Loucy (cell line): ENCODE measurements around the gene CAMK1D.

Experiments used
- H2AFZ ChIP-seq: fragments of 200-600 bp; sonication (generic); 2 replicates; pipeline ENCODE4 v1.6.0; 2016; ENCODE audit warnings: antibody characterized with exemption, mild to moderate bottlenecking, low read length, moderate library complexity
- H3F3A ChIP-seq: fragments of 200-600 bp; 2 replicates; pipeline ENCODE4 v1.6.0; 2016; ENCODE audit warnings: antibody characterized with exemption, low read depth, mild to moderate bottlenecking
- H3K27me3 ChIP-seq: fragments of 200-600 bp; sonication (generic); 2 replicates; pipeline ENCODE4 v1.6.1; 2014; ENCODE audit warnings: low read length, mild to moderate bottlenecking; ENCODE audit not compliant: insufficient read depth, poor library complexity, severe bottlenecking
- H3K36me3 ChIP-seq: fragments of 200-600 bp; sonication (generic); 2 replicates; pipeline ENCODE4 v1.6.1; 2016; ENCODE audit warnings: low read length; ENCODE audit not compliant: insufficient read depth
- H3K4me1 ChIP-seq: fragments of 200-600 bp; sonication (generic); 2 replicates; pipeline ENCODE4 v1.5.1; 2014; ENCODE audit warnings: low read length, mild to moderate bottlenecking; ENCODE audit not compliant: insufficient read depth, poor library complexity, severe bottlenecking
- H3K4me2 ChIP-seq: fragments of 200-600 bp; sonication (generic); 2 replicates; pipeline ENCODE4 v1.6.0; 2014; ENCODE audit warnings: antibody characterized with exemption, low read length, low read depth, mild to moderate bottlenecking; ENCODE audit not compliant: poor library complexity, severe bottlenecking
- H3K4me3 ChIP-seq: fragments of 200-600 bp; sonication (generic); 2 replicates; pipeline ENCODE4 v1.5.1; 2014; ENCODE audit warnings: low read length, mild to moderate bottlenecking, mixed read lengths; ENCODE audit not compliant: poor library complexity, severe bottlenecking
- H3K79me2 ChIP-seq: fragments of 200-600 bp; sonication (generic); 2 replicates; pipeline ENCODE4 v1.6.1; 2014; ENCODE audit warnings: low read length; ENCODE audit not compliant: insufficient read depth
- H3K9ac ChIP-seq: fragments of 200-600 bp; sonication (generic); 2 replicates; pipeline ENCODE4 v1.6.0; 2014; ENCODE audit warnings: mild to moderate bottlenecking, low read depth, low read length, moderate library complexity; ENCODE audit not compliant: poor library complexity, severe bottlenecking
- H3K9me2 ChIP-seq: fragments of 200-600 bp; sonication (generic); replicated peaks from 2 replicates; pipeline ENCODE4 v1.6.1; 2016; ENCODE audit warnings: low read depth, low read length, mixed read lengths
- H3K9me3 ChIP-seq: fragments of 200-600 bp; sonication (generic); 2 replicates; pipeline ENCODE4 v1.6.1; 2014; ENCODE audit warnings: mild to moderate bottlenecking, antibody characterized with exemption, low read length, low read depth; ENCODE audit not compliant: insufficient read depth
- H4K20me1 ChIP-seq: fragments of 200-600 bp; sonication (generic); 2 replicates; pipeline ENCODE4 v1.6.0; 2014; ENCODE audit warnings: antibody characterized with exemption, low read length, mild to moderate bottlenecking; ENCODE audit not compliant: insufficient read depth, poor library complexity, severe bottlenecking
- CTCF ChIP-seq: fragments of 200-600 bp; sonication (generic); conservative IDR thresholded peaks from 2 replicates; pipeline ENCODE4 v1.5.1; 2014; ENCODE audit warnings: mild to moderate bottlenecking, antibody characterized with exemption, low read length
- EZH2phosphoT487 ChIP-seq: fragments of 200-600 bp; IDR thresholded peaks from 2 replicates; pipeline ENCODE4 v1.6.1; 2018; ENCODE audit warnings: antibody characterized with exemption, mild to moderate bottlenecking, moderate library complexity, borderline replicate concordance

CAMK1D gene

GRCh38 chr10:12703126-12703525 is 353.8 kb downstream of the CAMK1D start:
- Histone ChIP-seq H3K9me3 (no peaks in the 10 kb centered on the region; the same call in 1 of the 2 replicates), H3K4me2 (no peak overlapping the region), H3K27me3 (no peaks in the 10 kb centered on the region), H3K4me1 (no peaks in the 10 kb centered on the region), H3K9me2 (no peaks in the 10 kb centered on the region), H3K9ac (no peak overlapping the region), H3K36me3 (no peaks in the 10 kb centered on the region), H3F3A (no peaks in the 10 kb centered on the region), H3K4me3 (no peak overlapping the region), H3K79me2 (no peaks in the 10 kb centered on the region), H4K20me1 (no peaks in the 10 kb centered on the region), H2AFZ (no peak overlapping the region)
- TF ChIP-seq CTCF, result no peak
- TF ChIP-seq EZH2phosphoT487, result no peak

DNA sequence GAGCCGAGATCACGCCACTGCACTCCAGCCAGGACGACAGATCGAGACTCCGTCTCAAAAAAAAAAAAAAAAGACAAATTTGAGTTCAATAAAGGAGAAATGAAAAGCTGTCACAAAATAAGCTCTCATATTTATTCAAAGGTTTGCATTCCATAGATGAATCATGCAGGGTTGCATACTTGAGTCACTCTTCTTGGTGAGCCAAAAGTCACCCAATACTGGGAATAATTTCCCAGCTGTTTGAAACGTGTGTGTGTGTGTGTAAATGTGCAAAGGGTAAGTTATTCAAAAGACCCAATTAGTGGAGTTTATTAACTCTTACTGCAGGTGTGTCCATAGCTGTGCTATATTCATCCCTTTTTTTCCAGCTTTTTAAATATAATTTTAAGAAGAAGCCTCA is 354.5 kb downstream of the CAMK1D start:
- no peaks in the 10 kb centered on the region for H3K27me3 ChIP-seq
- no peaks in the 10 kb centered on the region for H3K79me2 ChIP-seq
- H3K9ac ChIP-seq, result no peak overlapping the region
- H3F3A ChIP-seq, result no peaks in the 10 kb centered on the region
- H3K36me3 ChIP-seq, result no peaks in the 10 kb centered on the region
- no peaks in the 10 kb centered on the region for H3K4me1 ChIP-seq
- TF ChIP-seq EZH2phosphoT487 (no peak), CTCF (no peak)
- no peak overlapping the region for H3K4me3 ChIP-seq
- no peaks in the 10 kb centered on the region; the same call in 1 of the 2 replicates for H3K9me3 ChIP-seq
- H2AFZ ChIP-seq, result no peak overlapping the region
- H3K9me2 ChIP-seq, result no peaks in the 10 kb centered on the region
- no peak overlapping the region for H3K4me2 ChIP-seq
- no peaks in the 10 kb centered on the region for H4K20me1 ChIP-seq

- TF ChIP-seq EZH2phosphoT487, result no peak
- TF ChIP-seq CTCF, result no peak
- Histone ChIP-seq H3K4me1 (no peaks in the 10 kb centered on the region), H3K9me3 (no peaks in the 10 kb centered on the region; the same call in 1 of the 2 replicates), H4K20me1 (no peaks in the 10 kb centered on the region), H3F3A (no peaks in the 10 kb centered on the region), H3K4me2 (no peak overlapping the region), H2AFZ (no peak overlapping the region), H3K79me2 (no peaks in the 10 kb centered on the region), H3K9ac (no peak overlapping the region), H3K9me2 (no peaks in the 10 kb centered on the region), H3K4me3 (no peak overlapping the region), H3K27me3 (no peaks in the 10 kb centered on the region), H3K36me3 (no peaks in the 10 kb centered on the region)
These were observed 355.1 kb downstream of the CAMK1D start for GRCh38 chr10:12704488-12704887.
